GM18519 (cell line): Measurements from ENCODE around the gene TEX28.
"Not testable (repeated sequence)": the region's sequence is repeated elsewhere in the genome, so short reads cannot be mapped to it uniquely, and the experiment has no call there.

Experiments used
- ATAC-seq: cut with Tn5 transposase; IDR thresholded peaks from one replicate; pipeline ENCODE4 v1.9.1; 2021; ENCODE audit warnings: mild to moderate bottlenecking, moderate library complexity; ENCODE audit not compliant: unreplicated experiment, low FRiP score

TEX28 gene

DNA sequence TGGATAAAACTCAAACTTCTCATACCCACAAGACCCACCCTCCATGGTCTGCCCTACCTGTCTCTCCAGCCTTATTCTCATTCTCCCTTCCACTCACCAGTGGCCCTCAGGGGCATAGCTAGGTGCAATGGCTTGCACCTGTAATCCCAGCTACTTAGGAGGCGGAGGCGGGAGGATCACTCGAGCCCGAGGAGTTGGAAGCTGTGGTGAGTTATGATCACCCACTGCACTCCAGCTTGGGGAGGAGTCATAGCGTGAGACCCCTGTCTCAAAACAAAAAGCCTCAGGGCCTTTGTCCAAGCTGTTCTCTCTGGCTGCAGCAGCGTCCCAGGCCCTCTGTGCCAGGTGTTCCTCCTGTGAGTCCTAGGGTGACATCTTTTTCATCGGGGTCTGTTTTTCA is 17.2 kb upstream of the TEX28 start:
- ATAC-seq = no peak

DNA sequence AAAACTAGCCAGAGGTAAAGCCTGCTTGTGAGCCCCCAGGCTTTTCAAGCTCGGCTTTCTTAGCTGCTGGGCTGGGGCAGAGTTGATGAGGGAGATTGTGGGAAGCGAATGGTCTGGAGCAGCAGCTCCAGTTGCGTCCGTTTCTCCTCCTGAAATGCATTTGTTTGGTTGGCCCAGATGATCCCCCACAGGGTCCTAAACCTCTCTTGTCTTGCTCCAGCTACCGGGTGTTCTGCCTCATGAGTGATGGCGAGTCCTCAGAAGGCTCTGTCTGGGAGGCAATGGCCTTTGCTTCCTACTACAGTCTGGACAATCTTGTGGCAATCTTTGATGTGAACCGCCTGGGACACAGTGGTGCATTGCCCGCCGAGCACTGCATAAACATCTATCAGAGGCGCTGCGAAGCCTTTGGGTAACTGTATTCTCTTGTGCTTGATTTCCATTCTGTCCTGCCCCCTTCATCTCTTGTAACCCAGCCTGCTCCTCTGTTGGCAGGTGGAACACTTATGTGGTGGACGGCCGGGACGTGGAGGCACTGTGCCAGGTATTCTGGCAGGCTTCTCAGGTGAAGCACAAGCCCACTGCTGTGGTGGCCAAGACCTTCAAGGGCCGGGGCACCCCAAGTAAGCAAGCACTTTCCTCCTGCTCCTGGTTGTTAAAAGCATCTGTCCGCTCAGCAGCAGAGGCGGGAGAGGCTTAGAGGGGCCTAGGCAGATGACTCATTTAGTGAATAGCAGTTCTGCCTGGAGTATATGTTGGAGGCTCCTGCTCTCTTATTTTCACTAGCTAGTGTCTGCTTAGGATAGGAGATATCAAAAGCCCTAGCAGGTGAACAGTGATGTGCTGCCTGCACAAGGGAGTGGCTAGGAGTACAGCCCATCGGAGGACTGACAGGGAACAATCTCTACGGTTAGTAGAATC is 16.0 kb upstream of the TEX28 start:
- no peak for ATAC-seq

DNA sequence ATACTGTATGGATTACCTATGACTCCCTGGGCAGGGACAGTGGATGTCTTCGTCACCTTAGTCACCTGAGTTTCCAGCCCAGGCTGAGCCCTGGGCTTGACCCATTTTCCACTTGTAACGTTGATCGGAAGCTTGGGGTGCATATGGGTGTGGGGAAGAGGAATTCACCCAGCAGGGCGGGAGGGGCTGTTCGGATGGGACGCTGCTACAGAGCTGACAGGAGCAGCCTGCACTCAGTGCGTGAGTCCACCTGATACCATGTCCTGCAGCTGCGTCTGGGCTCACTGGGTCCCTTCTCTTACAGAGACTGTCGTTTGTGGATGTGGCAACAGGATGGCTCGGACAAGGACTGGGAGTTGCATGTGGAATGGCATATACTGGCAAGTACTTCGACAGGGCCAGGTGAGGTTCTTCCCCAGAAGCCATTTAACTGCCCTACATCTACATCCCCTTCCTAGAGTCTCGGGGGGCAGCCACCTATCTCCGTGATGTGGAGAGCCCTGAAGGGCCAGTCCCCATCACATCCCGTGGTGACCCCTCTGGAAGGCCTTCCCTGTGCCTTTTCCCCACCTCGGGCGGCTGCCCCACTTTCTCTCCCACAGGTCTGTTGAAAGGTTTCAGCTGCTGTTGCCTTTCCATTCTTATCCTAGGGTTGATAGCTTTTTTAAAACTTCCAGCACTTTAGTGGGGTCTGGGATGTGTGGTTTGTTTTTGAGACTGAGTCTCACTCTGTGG is 14.3 kb upstream of the TEX28 start:
- ATAC-seq = no peak

DNA sequence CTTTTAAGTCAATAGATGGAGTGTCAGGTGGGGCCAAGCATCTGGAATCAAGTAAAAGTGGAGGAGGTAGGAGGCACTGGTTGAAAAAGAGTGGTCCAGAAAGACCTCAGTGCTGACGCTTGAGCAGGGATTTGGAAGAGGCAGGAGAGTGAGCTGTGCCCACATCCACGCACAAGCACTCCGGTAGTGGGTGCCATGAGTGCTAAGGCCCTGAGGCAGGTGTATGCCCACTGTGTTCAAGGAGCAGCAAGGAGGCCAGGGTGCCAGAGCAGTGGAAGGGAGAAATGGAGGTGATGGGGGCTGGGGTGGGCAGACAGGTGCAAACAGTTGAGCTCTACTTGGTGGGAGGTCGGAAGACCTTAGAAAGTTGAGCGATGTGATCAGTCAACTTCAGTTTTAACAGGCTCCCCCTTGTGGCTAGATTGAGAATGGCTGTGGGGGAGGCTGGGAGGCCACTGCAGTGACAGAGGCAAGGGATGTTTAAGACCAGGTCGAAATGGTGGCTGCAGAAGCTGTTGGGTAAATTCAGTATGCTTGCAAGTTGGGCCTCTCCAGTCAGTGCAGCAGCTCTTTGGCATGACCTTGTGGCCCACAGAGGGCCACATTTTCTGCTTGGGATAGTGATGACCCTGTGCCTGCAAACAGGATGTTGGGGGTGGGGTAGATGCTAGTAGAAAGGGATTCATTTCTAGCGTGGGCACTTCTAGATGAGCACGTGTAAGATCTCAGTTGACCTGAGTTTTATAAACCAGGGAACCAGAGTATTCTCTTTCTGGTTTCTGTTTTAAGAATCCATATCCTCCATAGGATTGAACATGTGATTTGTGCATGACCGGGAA is 13.4 kb upstream of the TEX28 start:
- no peak for ATAC-seq

DNA sequence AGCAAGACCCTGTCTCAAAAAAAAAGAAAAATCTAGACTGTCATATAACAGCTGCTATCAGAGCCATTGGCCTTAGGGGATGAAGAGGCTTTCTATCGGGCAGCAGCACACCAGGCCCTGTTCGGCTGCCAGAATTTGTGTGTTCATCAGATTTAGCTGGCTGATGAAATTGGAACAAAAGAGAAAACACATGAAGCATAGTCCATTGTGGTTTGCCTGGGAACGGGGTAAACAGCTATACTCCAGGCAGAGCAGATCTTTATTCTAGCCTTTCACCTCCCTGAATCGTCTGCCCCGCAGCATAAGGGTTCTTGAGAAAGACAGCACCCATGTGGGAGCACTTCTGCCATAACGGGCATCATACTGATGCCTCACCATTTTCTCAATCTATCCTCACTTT is 12.3 kb upstream of the TEX28 start:
- no peak for ATAC-seq

DNA sequence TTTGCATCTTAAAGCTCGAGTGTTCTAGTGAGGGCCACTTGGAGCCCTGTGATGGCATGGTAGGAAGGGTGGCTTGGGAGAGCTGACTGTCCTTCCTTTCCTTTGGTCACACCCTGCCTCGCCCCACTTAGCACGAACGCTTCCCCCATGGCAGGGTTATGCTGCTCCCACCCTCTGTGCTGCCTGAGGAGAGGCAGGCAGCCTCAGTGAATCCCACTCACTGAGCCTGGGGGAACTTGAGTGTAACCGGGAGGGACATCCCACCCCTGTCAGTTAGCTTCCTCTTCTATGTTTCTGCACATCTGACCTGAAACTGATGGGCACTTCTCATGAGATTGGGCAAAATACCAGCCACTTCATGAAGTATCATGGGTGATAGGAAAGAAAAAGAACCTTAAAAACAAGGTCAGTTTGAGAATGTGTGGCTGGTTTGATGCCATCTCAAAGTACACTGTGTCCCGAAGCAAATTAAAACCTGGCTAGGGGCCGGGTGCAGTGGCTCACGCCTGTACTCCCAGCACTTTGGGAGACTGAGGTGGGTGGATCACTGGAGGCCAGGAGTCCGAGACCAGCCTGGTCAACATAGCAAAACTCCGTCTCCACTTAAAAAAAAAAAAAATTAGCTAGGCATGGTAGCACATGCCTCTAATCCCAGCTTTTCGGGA is 10.7 kb upstream of the TEX28 start:
- ATAC-seq = no peak

DNA sequence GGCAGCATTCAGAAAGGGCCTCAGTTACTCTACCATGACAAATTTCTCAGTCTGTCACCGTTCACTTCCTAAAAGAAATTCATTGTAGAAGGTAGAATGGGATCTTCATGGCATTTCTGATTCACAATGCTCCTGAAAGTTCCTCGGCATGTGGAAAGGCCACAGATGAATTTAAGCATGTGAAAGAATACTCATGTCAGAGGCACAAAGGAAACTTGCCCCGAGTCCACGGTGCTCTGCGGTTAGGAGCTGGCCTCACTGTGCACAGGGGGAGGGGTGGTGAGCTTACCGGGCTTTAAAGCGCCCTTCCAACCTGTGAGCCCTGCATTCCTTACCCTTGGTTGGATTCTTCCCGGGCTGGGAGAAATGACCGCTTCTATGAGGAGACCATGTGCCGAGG is 9.9 kb upstream of the TEX28 start:
- no peak for ATAC-seq

DNA sequence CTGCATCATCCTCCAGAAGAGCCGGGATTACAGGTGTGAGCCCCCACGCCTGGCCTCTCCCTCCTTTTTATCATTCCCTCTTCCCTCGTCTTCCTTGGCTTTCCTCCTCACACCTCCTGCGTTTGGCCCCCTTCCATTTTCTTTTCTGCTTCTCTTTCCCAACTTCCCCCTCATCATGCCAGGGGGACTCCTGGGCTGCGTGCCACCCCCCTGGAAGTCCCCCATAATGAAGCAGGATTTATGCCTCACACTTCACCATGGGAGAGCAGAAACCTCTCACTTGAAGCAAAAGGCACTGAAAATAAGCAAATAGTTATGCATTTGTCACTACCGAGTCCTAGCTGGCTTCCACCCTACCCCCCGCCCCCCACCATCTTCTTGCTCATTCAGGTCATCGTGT is 8.6 kb upstream of the TEX28 start:
- no peak for ATAC-seq

DNA sequence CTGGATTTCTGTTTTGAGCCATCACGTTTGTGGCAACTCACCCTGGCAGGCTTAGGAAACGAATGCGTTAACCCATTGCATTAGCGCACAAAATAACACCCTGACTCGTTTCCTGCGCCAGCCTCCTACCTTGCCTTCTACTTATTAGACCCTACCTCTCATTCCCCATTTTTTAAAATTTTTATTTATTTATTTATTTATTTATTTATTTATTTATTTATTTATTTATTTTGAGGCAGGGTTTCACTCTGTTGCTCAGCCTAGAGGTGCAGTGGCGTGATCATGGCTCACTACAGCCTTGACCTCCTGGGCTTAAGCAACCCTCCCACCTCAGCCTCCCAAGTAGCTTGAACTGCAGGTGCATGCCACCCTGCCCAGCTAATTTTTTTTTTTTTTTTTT is 8.1 kb upstream of the TEX28 start:
- ATAC-seq = not testable (repeated sequence)

DNA sequence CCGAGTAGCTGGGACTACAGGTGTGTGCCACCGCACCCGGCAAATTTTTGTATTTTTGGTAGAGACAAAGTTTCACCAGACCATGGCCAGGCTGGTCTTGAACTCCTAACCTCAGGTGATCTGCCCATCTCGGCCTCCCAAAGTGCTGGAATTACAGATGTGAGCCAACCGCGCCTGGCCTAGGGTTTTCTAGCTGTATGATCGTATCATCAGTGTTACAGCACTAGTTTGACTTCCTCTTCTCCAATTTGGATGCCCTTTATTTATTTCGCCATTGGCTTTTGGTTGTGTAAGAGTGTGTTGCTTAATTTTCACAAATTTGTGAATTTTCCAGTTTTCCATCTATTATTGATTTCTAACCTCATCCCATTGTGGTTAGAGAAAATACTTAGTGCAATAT is 5.9 kb upstream of the TEX28 start:
- ATAC-seq = no peak

DNA sequence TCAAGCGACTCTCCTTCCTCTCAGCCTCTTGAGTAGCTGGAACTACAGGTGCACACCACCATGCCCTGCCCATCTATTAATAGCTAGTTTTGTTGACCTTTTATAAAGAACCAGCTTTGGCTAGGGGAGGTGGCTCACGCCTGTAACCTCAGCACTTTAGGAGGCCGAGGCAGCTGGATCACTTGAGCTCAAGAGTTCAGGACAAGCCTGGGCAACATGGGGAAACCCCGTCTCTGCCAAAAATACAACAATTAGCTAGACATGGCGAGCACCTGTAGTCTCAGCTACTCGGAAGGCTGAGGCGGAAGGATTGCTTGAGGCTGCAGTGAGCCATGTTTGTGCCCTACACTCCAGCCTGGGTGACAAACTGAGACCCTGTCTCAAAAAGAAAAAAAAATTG is 3.4 kb upstream of the TEX28 start:
- no peak for ATAC-seq

DNA sequence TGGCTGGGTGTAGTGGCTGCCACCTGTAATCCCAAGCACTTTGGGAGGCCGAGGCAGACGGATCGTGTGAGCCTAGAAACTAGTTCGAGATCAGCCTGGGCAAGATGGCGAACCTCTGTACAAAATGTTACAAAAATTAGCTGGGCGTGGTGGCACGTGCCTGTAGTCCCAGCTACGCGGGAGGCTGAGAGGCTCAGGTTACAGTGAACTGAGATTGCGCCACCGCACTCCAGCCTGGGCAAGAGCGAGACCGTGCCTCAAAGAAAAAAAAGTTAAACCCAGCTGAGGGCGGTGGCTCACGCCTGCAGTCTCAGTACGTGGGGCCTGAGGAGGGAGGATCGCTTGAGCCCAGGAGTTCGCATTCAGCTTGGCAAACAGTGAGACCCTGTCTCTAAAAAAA is 1.8 kb upstream of the TEX28 start:
- no peak for ATAC-seq

DNA sequence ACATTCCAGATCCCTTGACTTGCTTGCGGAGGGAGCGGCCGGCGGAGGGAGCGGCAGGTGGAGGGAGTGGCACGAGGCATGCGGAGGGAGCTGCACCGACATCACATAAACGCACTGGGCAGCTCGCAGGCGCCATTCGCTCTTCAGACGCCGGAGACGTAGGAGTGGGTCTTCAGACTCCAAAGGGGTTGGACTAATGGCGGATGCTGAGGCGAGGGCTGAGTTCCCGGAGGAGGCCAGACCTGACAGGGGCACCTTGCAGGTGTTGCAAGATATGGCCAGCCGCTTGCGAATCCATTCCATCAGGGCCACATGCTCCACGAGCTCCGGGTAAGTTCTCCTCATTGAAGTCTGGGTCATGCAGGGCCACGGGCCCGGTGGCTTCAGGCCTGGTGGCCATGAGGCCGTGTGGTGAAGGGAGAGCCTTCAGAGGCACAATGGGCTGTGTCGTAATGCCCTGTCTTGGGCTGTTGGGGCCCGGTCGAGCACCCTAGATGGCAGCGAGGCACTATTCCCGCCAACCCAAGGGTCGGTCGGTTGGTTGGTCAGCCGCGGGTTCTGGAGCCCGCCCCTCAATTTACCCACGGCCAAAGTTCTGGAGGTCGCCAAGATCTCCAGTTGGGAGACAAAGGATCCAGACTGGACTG is 863 bp upstream of the TEX28 start, which contains the start of gene TKTL1:
TKTL1 (plus strand) TSS at position 132 of the 647 bp plus-strand sequence; CDS start at position 197, 65 bp downstream.
- no peak for ATAC-seq

DNA sequence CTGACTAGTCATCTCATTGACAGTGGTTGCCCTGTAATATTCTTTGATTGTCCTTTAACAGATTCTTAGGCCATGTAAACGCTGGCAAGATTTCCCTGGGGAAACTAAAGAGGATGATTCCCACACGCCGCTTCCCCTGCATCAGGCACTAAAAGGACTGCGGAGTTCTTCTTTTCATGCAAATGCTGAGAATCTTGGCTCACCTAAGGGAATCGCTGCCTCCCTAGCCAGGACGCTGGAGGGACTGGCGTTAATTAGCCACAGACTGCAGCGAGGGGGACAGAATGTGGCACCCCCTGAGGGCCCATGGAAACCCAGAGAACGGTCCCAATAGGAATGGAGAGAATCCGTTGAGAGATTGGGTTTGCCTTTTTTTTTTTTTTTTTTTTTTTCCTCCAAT is 8.5 kb downstream of the TEX28 start:
- ATAC-seq = not testable (repeated sequence)

DNA sequence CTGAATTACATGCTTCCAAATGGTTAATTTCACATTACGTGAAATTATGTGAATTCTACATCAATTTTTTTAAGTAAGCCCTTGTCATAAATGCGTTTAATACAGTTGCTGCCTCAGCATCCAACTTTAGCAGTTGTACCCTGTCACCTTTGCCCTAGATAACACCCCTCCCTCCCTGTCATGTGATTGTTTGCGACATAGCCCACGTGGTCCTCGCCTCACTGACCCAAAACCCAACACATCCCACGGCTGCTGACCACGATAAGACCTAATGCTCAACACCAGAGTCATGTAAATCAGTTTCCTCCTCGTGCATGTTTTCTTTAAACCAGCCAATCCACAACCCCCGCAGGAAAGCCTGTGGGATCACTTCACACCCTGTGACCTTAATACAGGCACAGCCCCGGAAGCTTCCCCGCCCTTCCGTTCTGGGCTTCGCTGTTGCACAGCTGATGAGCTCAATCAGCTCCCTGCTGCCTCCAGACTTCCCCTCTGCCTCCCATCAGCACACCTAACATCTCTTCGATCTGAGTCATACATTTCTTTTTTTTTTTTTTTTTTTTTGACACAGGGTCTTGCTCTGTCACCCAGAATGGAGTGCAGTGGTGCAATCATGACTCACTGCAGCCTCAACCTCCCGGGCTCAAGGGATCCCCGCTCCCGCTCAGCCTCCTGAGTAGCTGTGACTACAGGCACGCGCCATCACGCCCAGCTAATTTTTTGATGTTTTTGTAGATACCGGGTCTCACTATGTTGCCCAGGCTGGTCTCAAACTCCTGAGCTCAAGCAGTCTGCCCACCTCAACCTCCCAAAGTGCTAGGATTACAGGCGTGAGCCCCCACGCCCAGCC is 10.2 kb downstream of the TEX28 start:
- ATAC-seq = not testable (repeated sequence)

DNA sequence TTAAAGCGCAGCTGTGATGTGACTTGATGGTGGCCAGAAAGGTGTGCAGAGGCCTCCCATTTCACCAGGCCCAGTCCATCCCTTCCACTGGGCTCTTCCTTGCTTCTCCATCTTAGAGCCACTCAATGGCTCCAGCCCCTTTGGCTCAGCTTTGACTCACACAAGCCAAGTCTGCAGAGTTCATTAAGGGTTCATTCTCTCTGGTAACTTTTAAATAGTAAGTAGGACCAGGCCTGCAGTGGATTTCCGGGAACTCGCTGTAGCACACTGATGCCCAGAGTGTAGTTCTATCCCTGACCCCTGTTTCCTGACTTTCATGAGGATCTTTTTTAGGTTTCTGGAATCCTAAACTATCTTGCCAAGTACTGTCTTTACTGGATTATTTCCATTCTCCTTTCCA is 25.7 kb downstream of the TEX28 start:
- not testable (repeated sequence) for ATAC-seq

DNA sequence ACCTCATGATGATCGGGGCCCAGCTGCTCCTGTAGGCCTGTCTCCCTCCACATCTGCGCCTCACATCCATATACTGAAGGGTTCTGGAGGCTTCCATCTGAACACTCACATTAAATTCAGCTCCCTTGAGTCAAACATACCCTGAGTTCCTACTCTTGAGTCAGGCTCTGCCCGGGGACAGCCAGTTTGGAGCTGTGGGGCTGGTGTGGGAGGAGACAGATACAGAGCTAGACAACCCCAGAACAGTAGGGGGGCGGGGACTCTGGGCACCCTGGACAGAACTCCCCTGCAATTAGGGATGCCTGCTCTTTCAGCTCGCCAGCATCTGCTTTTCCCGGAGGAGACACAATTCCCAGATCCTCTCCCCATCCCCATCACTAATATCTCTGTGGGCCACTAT is 31.9 kb downstream of the TEX28 start:
- ATAC-seq = not testable (repeated sequence)

DNA sequence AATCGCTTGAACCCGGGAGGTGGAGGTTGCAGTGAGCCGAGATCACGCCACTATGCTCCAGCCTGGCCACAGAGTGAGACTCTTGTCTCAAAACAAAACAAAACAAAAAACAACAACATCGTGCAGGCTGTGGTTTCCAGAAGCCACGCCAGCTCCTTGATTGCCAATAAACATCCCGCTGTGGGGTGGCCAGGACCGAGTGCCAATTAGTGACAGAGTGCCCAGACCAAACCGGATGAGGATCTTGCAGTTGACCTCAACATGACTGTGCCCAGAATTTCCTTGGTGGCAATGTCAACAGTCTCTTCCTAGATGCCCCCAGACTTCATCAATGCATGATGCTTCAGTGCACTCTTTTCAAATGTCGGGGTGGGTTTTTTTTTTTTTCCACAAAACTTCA is 36.2 kb downstream of the TEX28 start:
- ATAC-seq = not testable (repeated sequence)

DNA sequence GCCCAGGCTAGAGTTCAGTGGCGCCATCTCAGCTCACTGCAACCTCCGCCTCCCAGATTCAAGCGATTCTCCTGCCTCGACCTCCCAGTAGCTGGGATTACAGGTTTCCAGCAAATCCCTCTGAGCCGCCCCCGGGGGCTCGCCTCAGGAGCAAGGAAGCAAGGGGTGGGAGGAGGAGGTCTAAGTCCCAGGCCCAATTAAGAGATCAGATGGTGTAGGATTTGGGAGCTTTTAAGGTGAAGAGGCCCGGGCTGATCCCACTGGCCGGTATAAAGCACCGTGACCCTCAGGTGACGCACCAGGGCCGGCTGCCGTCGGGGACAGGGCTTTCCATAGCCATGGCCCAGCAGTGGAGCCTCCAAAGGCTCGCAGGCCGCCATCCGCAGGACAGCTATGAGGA is 37.6 kb downstream of the TEX28 start, which contains the start of gene OPN1MW3:
OPN1MW3 (plus strand) TSS at position 301 of the 400 bp plus-strand sequence; CDS start at position 339, 38 bp downstream.
- not testable (repeated sequence) for ATAC-seq
